Fibroblast of mammary gland (primary cell): ENCODE data around the gene ATRNL1.

Experiments
- DNase-seq: peaks from one replicate; pipeline ENCODE4 v3.0.0-alpha.2; 2010; ENCODE audit warnings: low read depth
- H3K4me3 ChIP-seq: 2 replicates; pipeline ENCODE4 v1.5.1; 2011; ENCODE audit warnings: low read depth, mild to moderate bottlenecking, low read length, moderate library complexity; ENCODE audit not compliant: control insufficient read depth
- TF ChIP-seq, protein P1 (sequence below): conservative IDR thresholded peaks from 2 replicates; pipeline ENCODE4 v1.5.1; 2011; ENCODE audit warnings: low read depth, low read length, inconsistent platforms; ENCODE audit not compliant: control insufficient read depth, insufficient read depth

ATRNL1 gene

DNA sequence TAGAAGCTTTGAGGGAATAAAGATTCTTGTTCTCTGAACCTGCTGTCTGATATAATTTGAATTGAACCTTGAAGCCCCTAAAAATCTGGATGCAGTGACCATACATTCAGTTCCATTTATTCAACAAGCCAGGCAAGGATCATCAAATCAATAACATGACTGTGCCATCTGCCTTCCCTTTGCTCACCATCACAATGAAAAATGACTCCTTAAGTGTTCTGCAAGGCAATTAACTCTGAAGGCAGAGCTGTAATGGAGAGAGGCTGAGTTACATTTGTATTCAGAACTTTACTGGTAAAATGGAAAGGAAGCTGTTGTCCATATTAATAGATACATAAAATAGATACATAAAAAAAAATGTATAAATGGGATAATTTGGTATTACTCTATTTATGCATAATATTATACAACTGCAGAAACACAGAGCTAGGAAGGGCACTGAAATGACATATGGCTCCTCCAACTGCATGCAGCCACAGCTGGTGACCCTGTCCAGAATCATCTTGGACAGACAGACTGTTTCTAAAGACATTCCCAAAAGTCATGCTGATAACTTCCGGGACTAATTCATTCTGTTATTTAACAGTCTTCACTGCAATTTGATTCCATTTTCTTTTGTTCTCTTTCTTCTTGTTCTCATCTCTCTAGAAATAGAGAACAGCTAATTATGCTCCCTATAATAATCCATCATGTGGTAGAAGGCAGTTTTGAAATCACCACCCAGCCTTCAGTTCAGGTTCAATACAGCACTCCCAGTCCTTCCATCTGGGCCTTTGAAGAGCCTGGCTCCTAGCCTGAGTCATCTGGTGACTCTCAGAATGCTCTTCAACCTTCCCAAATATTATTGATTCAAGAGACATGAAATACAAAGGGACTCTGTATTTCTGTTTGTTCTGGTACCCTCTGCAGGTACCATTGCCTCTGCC is 767.3 kb downstream of the ATRNL1 start:
- no peak for DNase-seq
- TF ChIP-seq, protein P1, sequence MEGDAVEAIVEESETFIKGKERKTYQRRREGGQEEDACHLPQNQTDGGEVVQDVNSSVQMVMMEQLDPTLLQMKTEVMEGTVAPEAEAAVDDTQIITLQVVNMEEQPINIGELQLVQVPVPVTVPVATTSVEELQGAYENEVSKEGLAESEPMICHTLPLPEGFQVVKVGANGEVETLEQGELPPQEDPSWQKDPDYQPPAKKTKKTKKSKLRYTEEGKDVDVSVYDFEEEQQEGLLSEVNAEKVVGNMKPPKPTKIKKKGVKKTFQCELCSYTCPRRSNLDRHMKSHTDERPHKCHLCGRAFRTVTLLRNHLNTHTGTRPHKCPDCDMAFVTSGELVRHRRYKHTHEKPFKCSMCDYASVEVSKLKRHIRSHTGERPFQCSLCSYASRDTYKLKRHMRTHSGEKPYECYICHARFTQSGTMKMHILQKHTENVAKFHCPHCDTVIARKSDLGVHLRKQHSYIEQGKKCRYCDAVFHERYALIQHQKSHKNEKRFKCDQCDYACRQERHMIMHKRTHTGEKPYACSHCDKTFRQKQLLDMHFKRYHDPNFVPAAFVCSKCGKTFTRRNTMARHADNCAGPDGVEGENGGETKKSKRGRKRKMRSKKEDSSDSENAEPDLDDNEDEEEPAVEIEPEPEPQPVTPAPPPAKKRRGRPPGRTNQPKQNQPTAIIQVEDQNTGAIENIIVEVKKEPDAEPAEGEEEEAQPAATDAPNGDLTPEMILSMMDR = no peak
- H3K4me3 ChIP-seq = no peak overlapping the region

DNA sequence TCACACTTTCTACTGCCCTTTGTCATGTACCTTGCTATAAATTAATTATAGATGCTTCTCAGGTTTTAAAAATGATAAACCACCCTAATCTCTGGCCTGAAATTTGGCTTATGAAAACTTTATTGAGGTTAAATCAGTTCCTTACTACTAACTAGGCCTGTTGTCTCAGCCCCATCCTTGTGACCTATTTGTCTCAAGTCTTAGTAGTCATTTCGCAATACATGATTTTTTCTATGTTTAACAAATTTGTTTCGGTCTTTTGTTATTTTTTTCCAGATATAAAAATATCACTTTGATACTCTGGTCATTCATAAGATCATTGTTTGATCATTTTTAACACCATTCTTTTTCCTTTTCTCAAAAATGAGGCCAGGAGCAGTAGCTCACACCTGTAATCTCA is 768.3 kb downstream of the ATRNL1 start:
- DNase-seq = peak; percentile 54
- TF ChIP-seq, protein P1 = no peak
- no peak overlapping the region for H3K4me3 ChIP-seq

DNA sequence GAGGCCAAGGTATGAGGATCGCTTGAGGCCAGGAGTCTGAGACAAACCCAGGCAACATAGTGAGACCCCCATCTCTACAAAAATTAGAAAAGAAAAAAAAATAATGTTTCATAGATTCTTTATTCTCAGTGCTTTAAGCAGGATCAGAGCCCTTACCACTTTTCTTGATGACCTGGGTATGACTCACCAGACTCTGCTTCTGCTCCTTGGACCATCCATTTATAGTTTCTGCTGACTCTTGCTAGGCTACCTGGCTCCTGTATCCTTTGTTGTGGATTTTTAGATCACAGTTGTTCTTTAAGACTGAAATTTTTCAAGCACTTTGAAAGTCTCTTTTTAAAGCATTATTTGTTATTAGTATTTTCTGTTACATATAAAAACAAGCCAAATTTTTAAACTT is 768.7 kb downstream of the ATRNL1 start:
- DNase-seq = peak; percentile 71
- TF ChIP-seq, protein P1 = no peak
- no peak overlapping the region for H3K4me3 ChIP-seq

DNA sequence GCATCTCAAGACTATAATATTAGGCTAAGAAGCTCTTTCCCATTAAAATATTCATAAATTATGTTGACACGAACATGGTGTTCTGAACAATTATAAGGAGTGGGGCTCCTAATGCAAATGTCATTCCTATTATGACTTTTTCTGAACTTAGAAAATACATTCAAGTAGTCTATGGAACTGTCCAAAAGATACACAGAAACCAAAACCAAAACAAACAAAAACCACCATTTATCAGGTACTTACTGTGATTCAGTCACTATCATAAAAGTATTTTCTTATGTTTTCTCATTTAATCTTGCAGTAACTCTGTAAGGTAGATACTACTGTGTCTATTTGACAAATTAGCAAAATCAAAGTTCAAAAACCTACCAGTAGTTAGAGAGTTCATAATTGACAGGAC is 773.0 kb downstream of the ATRNL1 start:
- no peak for DNase-seq
- TF ChIP-seq, protein P1 = no peak
- no peak overlapping the region for H3K4me3 ChIP-seq

- no peak for DNase-seq
- no peak overlapping the region for H3K4me3 ChIP-seq
- TF ChIP-seq, protein P1 = no peak
Measured at GRCh38 chr10:115866691-115867090, 773.5 kb downstream of the ATRNL1 start.

- TF ChIP-seq, protein P1 = no peak
- no peak overlapping the region for H3K4me3 ChIP-seq
- no peak for DNase-seq
Measured at GRCh38 chr10:115867305-115867704, 774.1 kb downstream of the ATRNL1 start.
